COLO829 (cell line): ENCODE results near the gene VCP.

ENCODE experiments used
- DNase-seq: peaks from one replicate; pipeline ENCODE4 v3.0.0; 2012; ENCODE audit warnings: low spot score

The VCP gene

GRCh38 chr9:35014517-35014916, 57.9 kb downstream of the VCP start:
- no peak for DNase-seq

- DNase-seq, result no peak
Observed at GRCh38 chr9:35010351-35010958, 62.0 kb downstream of the VCP start.
